OCI-LY7 (cell line): ENCODE data around the gene CCL1. TPM values are rescaled to one million over a fixed set of nuclear protein-coding genes. Genes with fewer than 3 reads are reported as not detected.

Source experiments
- Bru-seq: library from RNA; stranded (reverse); fragments of 400-500 nt; gene quantifications from one replicate; lab custom pipeline; 2021; lab: Mats Ljungman, UMichigan
- BruChase-seq, 2 experiments: library from RNA; stranded (reverse); fragments of 400-500 nt; gene quantifications; one replicate each; lab custom pipeline; 2021; lab: Mats Ljungman, UMichigan
- BruUV-seq: library from RNA; stranded (reverse); fragments of 400-500 nt; replicated peaks from 2 replicates; lab custom pipeline; 2021; lab: Mats Ljungman, UMichigan
- CTCF ChIA-PET: fragments of 300-600 bp; sonication (Branson Sonifier 250); formaldehyde crosslinking; loops from one replicate; lab custom pipeline; 2022; ENCODE audit warnings: antibody characterized with exemption; ENCODE audit not compliant: unreplicated experiment; lab: Charles Lee
- POLR2A ChIA-PET: fragments of 300-600 bp; sonication (Branson Sonifier 250); formaldehyde crosslinking; loops from one replicate; lab custom pipeline; 2022; ENCODE audit warnings: antibody characterized with exemption; lab: Charles Lee
- DNase-seq: peaks from one replicate; pipeline ENCODE4 v3.0.0-alpha.2; 2015; ENCODE audit warnings: low spot score
- H2AFZ ChIP-seq: fragments of 200-600 bp; sonication (generic), shearing (Covaris generic); 2 replicates; pipeline ENCODE4 v1.6.1; 2014; ENCODE audit warnings: mild to moderate bottlenecking, antibody characterized with exemption, low read length, moderate library complexity
- H3K27ac ChIP-seq: fragments of 200-600 bp; sonication (generic); 2 replicates; pipeline ENCODE4 v1.5.1; 2014; ENCODE audit warnings: mixed run types, low read depth, mild to moderate bottlenecking, moderate library complexity, low read length, inconsistent platforms; ENCODE audit not compliant: poor library complexity, severe bottlenecking
- H3K36me3 ChIP-seq: fragments of 200-600 bp; sonication (generic); 2 replicates; pipeline ENCODE4 v1.6.1; 2014; ENCODE audit warnings: mild to moderate bottlenecking, antibody characterized with exemption, low read length, moderate library complexity, mixed read lengths; ENCODE audit not compliant: insufficient read depth
- H3K4me1 ChIP-seq: fragments of 200-600 bp; sonication (generic); 2 replicates; pipeline ENCODE4 v1.5.1; 2014; ENCODE audit warnings: mild to moderate bottlenecking, low read length; ENCODE audit not compliant: insufficient read depth, poor library complexity, severe bottlenecking
- H3K4me2 ChIP-seq: fragments of 200-600 bp; sonication (generic); 2 replicates; pipeline ENCODE4 v1.6.1; 2014; ENCODE audit warnings: mild to moderate bottlenecking, low read length
- H3K4me3 ChIP-seq: fragments of 200-600 bp; sonication (generic); 2 replicates; pipeline ENCODE4 v1.5.1; 2014; ENCODE audit warnings: mild to moderate bottlenecking, low read depth, low read length; ENCODE audit not compliant: poor library complexity, severe bottlenecking
- H3K79me2 ChIP-seq: fragments of 200-600 bp; sonication (generic); 2 replicates; pipeline ENCODE4 v1.6.1; 2016; ENCODE audit warnings: low read depth, mild to moderate bottlenecking, low read length, moderate library complexity, mixed read lengths; ENCODE audit not compliant: insufficient read depth
- H3K9me2 ChIP-seq: fragments of 200-600 bp; sonication (generic); 2 replicates; pipeline ENCODE4 v1.6.1; 2016; ENCODE audit warnings: mild to moderate bottlenecking, low read length, mixed read lengths; ENCODE audit not compliant: insufficient read depth
- H3K9me3 ChIP-seq: fragments of 200-600 bp; sonication (generic); 2 replicates; pipeline ENCODE4 v1.6.1; 2014; ENCODE audit warnings: mild to moderate bottlenecking, mixed run types, low read length, mixed read lengths
- H4K20me1 ChIP-seq: fragments of 200-600 bp; sonication (generic); 2 replicates; pipeline ENCODE4 v1.6.1; 2014; ENCODE audit warnings: mild to moderate bottlenecking, antibody characterized with exemption, low read length, moderate library complexity, mixed read lengths; ENCODE audit not compliant: insufficient read depth
- EZH2phosphoT487 ChIP-seq: fragments of 200-600 bp; sonication (generic); IDR thresholded peaks from 2 replicates; pipeline ENCODE4 v1.6.1; 2018; ENCODE audit warnings: low read depth, borderline replicate concordance, mild to moderate bottlenecking, mixed run types, antibody characterized with exemption, low read length, moderate library complexity, mixed read lengths
- intact Hi-C: fragments of 100-400 bp; cut with micrococcal nuclease; formaldehyde crosslinking; loops from one replicate; pipeline ENCODE4 v1.10.0; 2022; ENCODE audit not compliant: unreplicated experiment
- long read RNA-seq: library from polyadenylated mRNA; stranded (forward); transcript quantifications from one replicate; pipeline ENCODE4 v2.0.0, GENCODE V29; 2022
- total RNA-seq, 2 experiments: library from RNA; depleted of rRNA in 1 of 2; stranded (reverse); fragments of >200 nt in 1 of 2; shearing (Covaris generic) in 1 of 2; gene quantifications; 2 replicates each; pipeline ENCODE4 v1.2.3, GENCODE V29; 2014 to 2022
- TF ChIP-seq, protein P1 (sequence below): fragments of 200-600 bp; sonication (generic); conservative IDR thresholded peaks from 2 replicates; pipeline ENCODE4 v1.5.1; 2014; ENCODE audit warnings: mild to moderate bottlenecking, antibody characterized with exemption, low read length, moderate library complexity, mixed read lengths

Gene CCL1, protein sequence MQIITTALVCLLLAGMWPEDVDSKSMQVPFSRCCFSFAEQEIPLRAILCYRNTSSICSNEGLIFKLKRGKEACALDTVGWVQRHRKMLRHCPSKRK
- total RNA-seq (2014; rRNA removed; shearing (Covaris generic)) (not detected in 2 replicates), total RNA-seq (2022) (not detected in 2 replicates), Bru-seq, nascent RNA (percentile 16 among the genes with signal in this experiment), BruChase-seq, experiment 1, labeled RNA remaining after a 6-hour chase (not detected), BruChase-seq, experiment 2, labeled RNA remaining after a 2-hour chase (not detected)
- long read RNA-seq: 0 reads

DNA sequence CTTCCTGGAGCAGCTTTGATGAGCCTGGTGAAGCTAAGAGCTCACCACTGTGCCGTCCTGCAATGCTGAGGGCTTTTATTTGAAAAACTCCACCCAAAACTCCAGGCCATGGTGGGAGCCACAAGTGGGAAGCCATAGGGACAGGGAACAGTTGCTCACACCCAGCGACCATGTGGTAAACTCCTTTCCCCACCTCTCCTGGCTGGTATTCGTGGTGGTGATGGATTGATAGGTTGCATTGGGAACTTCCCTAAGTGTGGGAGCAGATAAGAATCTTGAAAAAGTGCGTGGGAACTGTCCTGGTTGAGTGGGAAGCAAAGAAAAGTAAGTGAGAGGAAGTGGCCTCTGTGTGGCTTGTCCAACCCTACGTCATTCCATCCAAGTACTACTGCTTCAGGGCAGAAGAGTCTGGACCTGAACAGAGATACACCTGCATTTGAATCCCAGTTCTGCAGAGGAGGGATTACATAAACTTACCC is at the start of gene CCL1:
Gene CCL1, minus strand, starts transcription at position 51 of the 479 bp plus-strand sequence. CDS start 72 bp downstream, outside the sequence.
- peak within 1 kb of the TSS; percentile 73 for H2AFZ ChIP-seq
- peak within 1 kb of the TSS; percentile 80 for H3K4me2 ChIP-seq
- no peaks in the 10 kb centered on the region for H4K20me1 ChIP-seq
- BruUV-seq: no TSS peak
- H3K4me1 ChIP-seq: peaks cover 79% of the 10 kb centered on the region
- no peaks in the 10 kb centered on the region for H3K79me2 ChIP-seq
- H3K9me3 ChIP-seq: 0 out of 2 replicates have a peak, but pooled peaks cover 4% of the 10 kb centered on the region
- H3K4me3 ChIP-seq: peak within 1 kb of the TSS; percentile 17
- intact Hi-C loops: loop anchor here (5.0 to 10.0 kb wide), 2 partner anchors 111 to 472 kb away; no protein-coding TSS in a partner anchor
- TF ChIP-seq, protein P1, sequence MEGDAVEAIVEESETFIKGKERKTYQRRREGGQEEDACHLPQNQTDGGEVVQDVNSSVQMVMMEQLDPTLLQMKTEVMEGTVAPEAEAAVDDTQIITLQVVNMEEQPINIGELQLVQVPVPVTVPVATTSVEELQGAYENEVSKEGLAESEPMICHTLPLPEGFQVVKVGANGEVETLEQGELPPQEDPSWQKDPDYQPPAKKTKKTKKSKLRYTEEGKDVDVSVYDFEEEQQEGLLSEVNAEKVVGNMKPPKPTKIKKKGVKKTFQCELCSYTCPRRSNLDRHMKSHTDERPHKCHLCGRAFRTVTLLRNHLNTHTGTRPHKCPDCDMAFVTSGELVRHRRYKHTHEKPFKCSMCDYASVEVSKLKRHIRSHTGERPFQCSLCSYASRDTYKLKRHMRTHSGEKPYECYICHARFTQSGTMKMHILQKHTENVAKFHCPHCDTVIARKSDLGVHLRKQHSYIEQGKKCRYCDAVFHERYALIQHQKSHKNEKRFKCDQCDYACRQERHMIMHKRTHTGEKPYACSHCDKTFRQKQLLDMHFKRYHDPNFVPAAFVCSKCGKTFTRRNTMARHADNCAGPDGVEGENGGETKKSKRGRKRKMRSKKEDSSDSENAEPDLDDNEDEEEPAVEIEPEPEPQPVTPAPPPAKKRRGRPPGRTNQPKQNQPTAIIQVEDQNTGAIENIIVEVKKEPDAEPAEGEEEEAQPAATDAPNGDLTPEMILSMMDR: no peak
- TF ChIP-seq EZH2phosphoT487: no peak
- peak within 1 kb of the TSS; percentile 98 for H3K27ac ChIP-seq
- no peaks in the 10 kb centered on the region for H3K36me3 ChIP-seq
- DNase-seq: no peak
- no peaks in the 10 kb centered on the region for H3K9me2 ChIP-seq
- POLR2A ChIA-PET: interaction anchor here (1.6 kb wide), 1 partner anchor 8 kb away, joined by 7 read pairs; no protein-coding TSS in a partner anchor
- CTCF ChIA-PET: interaction anchor here (0.6 to 2.2 kb wide), 3 partner anchors 15 to 35 kb away, joined by 3 to 6 read pairs (median 5); no protein-coding TSS in a partner anchor

DNA sequence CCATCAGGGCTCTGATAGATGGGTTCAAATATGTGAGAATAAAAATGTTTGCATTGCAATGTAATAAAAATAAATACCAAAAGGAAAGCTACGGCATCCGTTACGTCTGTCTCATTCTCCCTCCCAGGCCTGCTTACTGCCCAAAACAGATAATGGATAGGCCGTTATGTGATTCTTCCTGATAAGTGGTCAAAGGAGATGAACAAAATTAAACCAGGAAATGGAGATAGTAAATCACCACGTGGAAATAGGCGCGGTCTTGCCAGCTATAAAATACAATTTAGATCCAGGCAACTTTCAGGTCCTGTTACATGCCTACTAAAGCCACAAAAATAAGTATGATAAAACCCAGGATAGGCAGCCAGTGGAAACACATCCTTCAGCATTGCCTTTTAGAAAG is 49.5 kb upstream of the CCL1 start:
- Histone ChIP-seq H3K9me2 (no peaks in the 10 kb centered on the region), H4K20me1 (no peaks in the 10 kb centered on the region), H3K27ac (no peak overlapping the region), H3K36me3 (no peaks in the 10 kb centered on the region), H3K9me3 (no peaks in the 10 kb centered on the region), H3K79me2 (no peaks in the 10 kb centered on the region), H3K4me2 (no peak overlapping the region), H3K4me1 (no peaks in the 10 kb centered on the region), H2AFZ (no peak overlapping the region), H3K4me3 (no peak overlapping the region)
- no peak for DNase-seq
- intact Hi-C loops: no loop called here
- TF ChIP-seq, protein P1: no peak
- no peak for TF ChIP-seq EZH2phosphoT487
- POLR2A ChIA-PET: no interaction called here
- CTCF ChIA-PET: no interaction called here
- no TSS peak for BruUV-seq
